Common myeloid progenitor, CD34-positive (primary cell): ENCODE data around the gene NTM.

Experiments
- CTCF ChIA-PET: fragments of 350-600 bp; sonication (Branson Sonifier 250); formaldehyde crosslinking; loops from one replicate; lab custom pipeline; 2021; ENCODE audit warnings: antibody characterized with exemption; lab: Charles Lee
- POLR2A ChIA-PET: fragments of 350-600 bp; sonication (Branson Sonifier 250); formaldehyde crosslinking; loops from one replicate; lab custom pipeline; 2021; ENCODE audit warnings: antibody characterized with exemption; lab: Charles Lee
- DNase-seq, 3 donors: peaks; one replicate each; pipeline versions ENCODE4 v3.0.0 to v3.0.0-alpha.2; 2013
- H3K27ac ChIP-seq, 2 experiments: 1 replicate in 1 of 2; 2 replicates in 1 of 2; pipeline ENCODE4 v1.7.0; 2013; ENCODE audit warnings: inconsistent platforms in 2 of 2, low read length in 2 of 2, mild to moderate bottlenecking in 2 of 2, low read depth in 1 of 2, moderate library complexity in 1 of 2; ENCODE audit not compliant: severe bottlenecking in 2 of 2, insufficient read depth in 1 of 2, poor library complexity in 1 of 2
- H3K27me3 ChIP-seq, 5 experiments: replicated peaks in 2 of 5; 1 replicate in 3 of 5; 2 replicates in 2 of 5; pipeline versions ENCODE4 v1.6.1 to v1.7.0; 2013; ENCODE audit warnings: low read length in 4 of 5, mild to moderate bottlenecking in 2 of 5, moderate library complexity in 2 of 5, inconsistent platforms in 1 of 5; ENCODE audit not compliant: insufficient read depth in 5 of 5, control insufficient read depth in 4 of 5
- H3K36me3 ChIP-seq, 4 experiments: 1 replicate in 2 of 4; 2 replicates in 2 of 4; pipeline versions ENCODE4 v1.6.1 to v1.7.0; 2013; ENCODE audit warnings: low read length in 3 of 4, control low read depth in 1 of 4, mild to moderate bottlenecking in 1 of 4; ENCODE audit not compliant: control insufficient read depth in 4 of 4, insufficient read depth in 4 of 4
- H3K4me1 ChIP-seq, 4 experiments: 1 replicate in 3 of 4; 2 replicates in 1 of 4; pipeline versions ENCODE4 v1.6.1 to v1.7.1; 2013; ENCODE audit warnings: low read length in 3 of 4, mild to moderate bottlenecking in 3 of 4, control low read depth in 1 of 4, inconsistent platforms in 1 of 4, moderate library complexity in 1 of 4; ENCODE audit not compliant: control insufficient read depth in 4 of 4, insufficient read depth in 4 of 4; ENCODE audit errors: control extremely low read depth in 1 of 4
- H3K4me3 ChIP-seq, 7 experiments: 1 replicate in 4 of 7; 2 replicates in 3 of 7; pipeline versions ENCODE4 v1.5.1 to v1.7.0; 2013; ENCODE audit warnings: mild to moderate bottlenecking in 7 of 7, low read length in 6 of 7, moderate library complexity in 6 of 7, inconsistent platforms in 2 of 7, low read depth in 2 of 7, control low read depth in 1 of 7; ENCODE audit not compliant: insufficient read depth in 4 of 7, control insufficient read depth in 1 of 7; ENCODE audit errors: extremely low read depth in 1 of 7
- H3K9me3 ChIP-seq, 5 experiments: 1 replicate in 4 of 5; 2 replicates in 1 of 5; pipeline versions ENCODE4 v1.6.1 to v1.7.1; 2013; ENCODE audit warnings: low read length in 4 of 5, mild to moderate bottlenecking in 2 of 5, inconsistent platforms in 1 of 5, low read depth in 1 of 5, moderate library complexity in 1 of 5; ENCODE audit not compliant: control insufficient read depth in 4 of 5, insufficient read depth in 2 of 5; ENCODE audit errors: control extremely low read depth in 1 of 5
- WGBS: methylation state at CpG from one replicate; pipeline ENCODE4 v1.1.5; 2013; ENCODE audit not compliant: insufficient coverage; 5-methylcytosine and 5-hydroxymethylcytosine counted together

NTM gene

DNA sequence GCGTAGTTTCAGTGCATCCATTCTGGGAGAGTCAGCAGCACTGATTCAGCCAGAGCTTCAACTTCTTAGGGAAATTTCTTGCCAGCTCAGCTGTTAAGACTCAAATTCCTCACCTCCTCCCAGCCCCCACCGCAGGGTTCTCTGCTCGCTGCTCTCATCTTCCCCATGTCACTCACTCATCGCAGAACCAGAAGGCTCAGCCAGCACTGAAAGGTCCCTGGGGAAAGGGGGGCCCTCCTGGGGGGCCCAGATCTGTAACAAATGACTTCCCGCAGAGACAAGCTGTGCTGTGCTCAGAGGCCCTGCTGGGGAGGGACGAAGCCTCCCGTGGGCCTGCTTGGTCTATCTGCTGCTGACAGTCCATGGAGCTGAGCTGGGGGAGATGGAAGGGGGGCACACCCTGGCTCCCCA is 220.6 kb downstream of the NTM start:
- H3K4me3 ChIP-seq, result no peak overlapping the region
- no peak overlapping the region for H3K27ac ChIP-seq
- ChIA-PET POLR2A (no interaction called here), CTCF (interaction anchor here (1.0 to 1.5 kb wide), 2 partner anchors 16 to 82 kb away, joined by 3 read pairs; no protein-coding TSS in a partner anchor)
- H3K27me3 ChIP-seq, result peaks cover 0 to 29% (median 4%) of the 10 kb centered on the region in 5 experiments
- no peaks in the 10 kb centered on the region for H3K36me3 ChIP-seq
- peaks cover 0 to 2% (median 0%) of the 10 kb centered on the region in 5 experiments for H3K9me3 ChIP-seq
- 47% methylated on average over 6 of the region's 7 CpGs for WGBS
- DNase-seq, result no peak
- no peaks in the 10 kb centered on the region for H3K4me1 ChIP-seq

DNA sequence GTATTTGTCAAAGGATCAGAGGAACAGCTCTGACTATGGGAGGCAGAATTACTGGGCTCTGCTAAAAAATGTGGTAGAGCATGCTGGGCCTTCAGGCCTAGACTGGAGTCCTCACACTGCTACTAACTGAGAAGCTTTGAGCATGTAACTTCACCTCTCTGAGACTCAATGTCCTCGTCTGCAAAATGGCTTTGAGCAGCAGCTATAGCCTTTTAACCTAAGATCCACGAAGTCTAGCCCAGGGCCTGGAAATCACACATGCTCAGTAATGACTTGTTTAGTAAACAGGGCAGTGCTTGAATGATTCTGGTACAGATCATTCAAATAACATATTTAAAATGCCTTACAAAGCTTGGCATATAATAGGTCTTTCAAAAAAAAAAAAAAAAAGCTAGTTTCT is 221.7 kb downstream of the NTM start:
- ChIA-PET POLR2A (no interaction called here), CTCF (interaction anchor here (1.2 to 1.5 kb wide), 2 partner anchors 81 to 82 kb away, joined by 3 to 4 read pairs; no protein-coding TSS in a partner anchor)
- H3K4me1 ChIP-seq, result no peaks in the 10 kb centered on the region
- peaks cover 0 to 31% (median 3%) of the 10 kb centered on the region in 5 experiments for H3K27me3 ChIP-seq
- 83% methylated on average over 1 of the region's 2 CpGs for WGBS
- no peaks in the 10 kb centered on the region for H3K36me3 ChIP-seq
- H3K27ac ChIP-seq, result no peak overlapping the region
- no peak overlapping the region for H3K4me3 ChIP-seq
- no peak for DNase-seq
- H3K9me3 ChIP-seq, result peaks cover 0 to 2% (median 0%) of the 10 kb centered on the region in 5 experiments

DNA sequence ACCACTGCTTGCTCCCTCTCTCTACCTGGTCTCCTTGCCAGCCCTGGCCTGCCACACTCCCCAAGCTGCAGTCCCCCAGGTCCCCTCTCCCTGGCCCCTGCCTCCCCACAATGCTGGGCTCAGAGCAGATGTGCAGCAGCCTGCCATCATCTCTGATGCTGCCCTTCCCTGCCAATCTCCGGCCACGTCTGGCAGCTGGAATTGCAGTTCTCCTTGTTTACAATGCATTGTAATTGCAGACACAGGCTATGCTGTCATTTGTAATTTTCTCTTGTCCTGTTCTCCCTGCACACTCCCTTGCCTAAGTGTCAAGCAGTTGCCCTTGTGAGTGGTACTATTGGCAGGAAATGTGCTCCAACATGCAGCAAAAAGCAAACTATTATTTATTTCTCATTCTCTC is 222.3 kb downstream of the NTM start:
- ChIA-PET POLR2A (no interaction called here), CTCF (interaction anchor here (1.2 kb wide), 1 partner anchor 81 kb away, joined by 4 read pairs; no protein-coding TSS in a partner anchor)
- H3K9me3 ChIP-seq, result peaks cover 0 to 2% (median 0%) of the 10 kb centered on the region in 5 experiments
- H3K27me3 ChIP-seq, result peaks cover 0 to 31% (median 3%) of the 10 kb centered on the region in 5 experiments
- no peaks in the 10 kb centered on the region for H3K36me3 ChIP-seq
- 100% methylated on average over 2 of the region's 2 CpGs for WGBS
- no peak for DNase-seq
- no peak overlapping the region for H3K27ac ChIP-seq
- no peaks in the 10 kb centered on the region for H3K4me1 ChIP-seq
- H3K4me3 ChIP-seq, result no peak overlapping the region

DNA sequence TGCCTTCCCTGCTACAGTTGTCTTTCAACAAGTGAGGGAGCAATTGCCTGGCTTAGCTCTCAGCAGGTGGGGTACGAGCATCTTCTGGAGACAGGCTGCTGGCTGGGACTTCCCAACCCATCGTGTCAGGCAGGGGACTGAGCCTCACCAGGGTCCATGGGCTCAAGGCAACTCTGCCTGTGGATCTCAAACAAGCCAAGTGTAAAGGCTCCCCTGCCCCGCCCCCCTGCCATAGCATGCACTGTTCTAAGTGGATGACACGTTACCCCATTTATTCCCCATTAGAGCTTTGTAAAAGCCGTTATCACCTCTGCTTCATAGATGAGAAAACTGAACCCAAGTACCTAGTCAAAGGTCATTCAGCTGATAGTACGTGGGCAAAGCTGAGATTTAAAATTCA is 222.9 kb downstream of the NTM start:
- Histone ChIP-seq H3K27ac (no peak overlapping the region), H3K27me3 (peaks cover 0 to 31% (median 3%) of the 10 kb centered on the region in 5 experiments), H3K4me1 (no peaks in the 10 kb centered on the region), H3K4me3 (no peak overlapping the region), H3K36me3 (no peaks in the 10 kb centered on the region), H3K9me3 (no peaks in the 10 kb centered on the region)
- CTCF ChIA-PET, result interaction anchor here (1.6 kb wide), 1 partner anchor 15 kb away, joined by 5 read pairs; no protein-coding TSS in a partner anchor
- POLR2A ChIA-PET, result no interaction called here
- DNase-seq, result no peak
- 73% methylated on average over 5 of the region's 6 CpGs for WGBS

DNA sequence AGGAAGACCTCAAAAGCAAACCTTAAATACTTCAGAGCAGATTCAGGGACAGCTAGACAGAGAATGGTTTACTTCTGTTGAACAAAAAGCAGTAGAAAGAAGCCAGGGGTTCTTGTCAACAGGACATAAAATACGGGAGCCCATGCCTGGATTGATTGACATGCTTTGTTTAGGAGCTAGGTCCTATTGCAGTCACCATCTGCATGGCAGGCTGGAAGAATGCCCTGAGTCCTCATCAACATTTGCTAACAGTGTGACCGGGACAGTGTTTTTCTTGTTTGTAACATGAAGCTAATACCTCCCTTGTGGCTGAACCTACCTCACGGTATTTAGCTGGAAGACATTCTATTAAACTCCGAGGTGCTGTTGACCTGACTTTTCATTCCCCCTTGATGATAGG is 225.4 kb downstream of the NTM start:
- POLR2A ChIA-PET, result no interaction called here
- H3K27ac ChIP-seq, result no peak overlapping the region
- H3K9me3 ChIP-seq, result no peaks in the 10 kb centered on the region
- no peaks in the 10 kb centered on the region for H3K36me3 ChIP-seq
- peaks cover 0 to 24% (median 3%) of the 10 kb centered on the region in 5 experiments for H3K27me3 ChIP-seq
- CTCF ChIA-PET, result interaction anchor here (0.8 kb wide), 2 partner anchors 11 to 12 kb away, joined by 3 read pairs; no protein-coding TSS in a partner anchor
- H3K4me3 ChIP-seq, result no peak overlapping the region
- WGBS, result 88% methylated on average over 4 of the region's 4 CpGs
- DNase-seq, result no peak
- no peaks in the 10 kb centered on the region for H3K4me1 ChIP-seq

DNA sequence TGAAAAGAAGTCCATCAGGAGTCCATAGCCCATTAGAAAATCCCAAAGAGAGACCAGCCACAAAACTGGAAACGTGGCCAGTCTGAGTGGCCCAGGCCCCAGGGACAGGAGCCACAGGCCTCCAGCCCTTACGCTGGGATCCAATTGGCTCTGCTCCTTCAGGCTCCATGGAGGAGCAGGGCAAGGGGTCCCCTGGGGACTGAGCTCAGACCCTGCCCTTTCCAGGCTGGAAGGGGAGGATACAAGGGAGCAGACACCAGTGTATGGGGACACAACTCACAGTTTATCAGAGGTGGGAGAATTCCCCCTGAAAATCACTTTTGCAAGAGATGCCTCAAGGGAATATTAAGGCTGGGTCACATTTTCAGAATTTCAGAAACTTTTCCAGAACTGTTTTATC is 227.5 kb downstream of the NTM start:
- no peak for DNase-seq
- H3K27me3 ChIP-seq, result peaks cover 0 to 18% (median 3%) of the 10 kb centered on the region in 5 experiments
- CTCF ChIA-PET, result interaction anchor here (2.0 kb wide), 1 partner anchor 11 kb away, joined by 4 read pairs; no protein-coding TSS in a partner anchor
- WGBS, result 92% methylated on average over 2 of the region's 2 CpGs
- no peaks in the 10 kb centered on the region for H3K36me3 ChIP-seq
- H3K4me3 ChIP-seq, result no peak overlapping the region
- no peak overlapping the region for H3K27ac ChIP-seq
- POLR2A ChIA-PET, result no interaction called here
- no peaks in the 10 kb centered on the region for H3K4me1 ChIP-seq
- H3K9me3 ChIP-seq, result no peaks in the 10 kb centered on the region

DNA sequence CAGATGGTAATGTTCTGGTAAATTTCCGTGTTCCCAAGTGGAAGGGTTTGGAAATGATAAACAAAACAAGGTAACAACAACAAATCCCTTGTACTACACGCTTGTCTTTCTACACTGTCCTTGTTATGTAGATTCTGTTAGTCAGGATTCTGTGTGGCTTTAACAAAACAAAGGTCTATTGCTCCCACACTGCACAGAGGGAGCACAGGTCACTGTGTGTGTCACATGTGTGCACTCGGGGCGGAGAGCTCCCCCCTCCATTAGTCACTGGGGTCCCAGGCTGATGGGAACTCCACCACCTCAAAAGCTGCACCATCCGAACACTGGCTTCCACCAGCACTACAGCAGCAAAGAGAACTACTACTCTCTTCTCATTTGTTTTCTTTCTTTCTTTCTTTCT is 227.9 kb downstream of the NTM start:
- Histone ChIP-seq H3K4me1 (no peaks in the 10 kb centered on the region), H3K36me3 (no peaks in the 10 kb centered on the region), H3K27me3 (peaks cover 0 to 16% (median 3%) of the 10 kb centered on the region in 5 experiments), H3K4me3 (no peak overlapping the region), H3K9me3 (no peaks in the 10 kb centered on the region), H3K27ac (no peak overlapping the region)
- 87% methylated on average over 2 of the region's 5 CpGs for WGBS
- DNase-seq, result no peak
- POLR2A ChIA-PET, result no interaction called here
- CTCF ChIA-PET, result interaction anchor here (2.0 kb wide), 1 partner anchor 10 kb away, joined by 4 read pairs; no protein-coding TSS in a partner anchor
